ENCODE results near the gene ARHGEF17.

The ARHGEF17 gene

DNA sequence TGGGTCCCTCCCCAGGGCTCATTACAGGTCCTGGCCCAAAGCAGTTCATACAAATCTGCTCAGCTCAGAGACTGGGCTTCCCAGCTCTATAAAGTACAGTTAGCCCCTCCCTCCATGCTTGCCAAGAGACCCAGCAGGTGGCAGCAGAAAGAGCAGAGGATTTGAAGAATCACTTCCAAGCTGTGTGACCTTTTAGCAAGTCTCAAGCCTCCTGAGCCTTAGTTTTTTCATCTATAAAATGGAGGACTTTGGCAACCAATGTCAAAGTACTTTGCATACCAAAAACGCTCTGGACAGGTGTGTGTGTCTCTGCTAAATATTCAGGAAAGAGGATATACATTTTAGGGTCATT, 94.7 kb downstream of the ARHGEF17 start:
- TF ChIP-seq, protein P1, sequence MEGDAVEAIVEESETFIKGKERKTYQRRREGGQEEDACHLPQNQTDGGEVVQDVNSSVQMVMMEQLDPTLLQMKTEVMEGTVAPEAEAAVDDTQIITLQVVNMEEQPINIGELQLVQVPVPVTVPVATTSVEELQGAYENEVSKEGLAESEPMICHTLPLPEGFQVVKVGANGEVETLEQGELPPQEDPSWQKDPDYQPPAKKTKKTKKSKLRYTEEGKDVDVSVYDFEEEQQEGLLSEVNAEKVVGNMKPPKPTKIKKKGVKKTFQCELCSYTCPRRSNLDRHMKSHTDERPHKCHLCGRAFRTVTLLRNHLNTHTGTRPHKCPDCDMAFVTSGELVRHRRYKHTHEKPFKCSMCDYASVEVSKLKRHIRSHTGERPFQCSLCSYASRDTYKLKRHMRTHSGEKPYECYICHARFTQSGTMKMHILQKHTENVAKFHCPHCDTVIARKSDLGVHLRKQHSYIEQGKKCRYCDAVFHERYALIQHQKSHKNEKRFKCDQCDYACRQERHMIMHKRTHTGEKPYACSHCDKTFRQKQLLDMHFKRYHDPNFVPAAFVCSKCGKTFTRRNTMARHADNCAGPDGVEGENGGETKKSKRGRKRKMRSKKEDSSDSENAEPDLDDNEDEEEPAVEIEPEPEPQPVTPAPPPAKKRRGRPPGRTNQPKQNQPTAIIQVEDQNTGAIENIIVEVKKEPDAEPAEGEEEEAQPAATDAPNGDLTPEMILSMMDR (IDR thresholded peaks at IDR 0.05; ENCODE audit: low read depth, low read length, missing control alignments) = peak; percentile 41
- no peak overlapping the region for H3K4me3 ChIP-seq (replicated peaks; ENCODE audit: low read depth, low read length)
- no peak for DNase-seq (ENCODE audit: extremely low read depth, low read depth)

DNA sequence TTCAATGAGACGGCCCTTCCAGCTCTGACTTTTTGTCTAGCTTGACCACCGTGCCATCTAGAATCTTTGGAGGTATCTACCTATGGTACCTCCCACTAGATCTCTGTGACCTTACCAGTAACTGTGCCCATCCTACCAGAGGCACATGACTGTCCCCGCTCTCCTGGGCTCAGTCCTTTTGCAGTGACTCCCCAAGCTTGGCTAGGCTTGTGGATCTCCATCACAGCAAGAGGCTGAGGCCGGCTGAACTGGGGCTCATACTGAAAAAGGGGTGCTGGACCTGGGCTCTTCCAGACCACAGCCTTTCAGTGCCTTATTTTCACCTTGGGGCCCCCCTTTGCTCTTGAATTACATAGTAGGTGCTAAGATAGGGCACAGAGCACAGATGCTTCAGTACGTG, 95.5 kb downstream of the ARHGEF17 start:
- TF ChIP-seq, protein P1 (IDR thresholded peaks at IDR 0.05; ENCODE audit: low read depth, low read length, missing control alignments) = no peak
- DNase-seq (ENCODE audit: extremely low read depth, low read depth) = no peak

DNA sequence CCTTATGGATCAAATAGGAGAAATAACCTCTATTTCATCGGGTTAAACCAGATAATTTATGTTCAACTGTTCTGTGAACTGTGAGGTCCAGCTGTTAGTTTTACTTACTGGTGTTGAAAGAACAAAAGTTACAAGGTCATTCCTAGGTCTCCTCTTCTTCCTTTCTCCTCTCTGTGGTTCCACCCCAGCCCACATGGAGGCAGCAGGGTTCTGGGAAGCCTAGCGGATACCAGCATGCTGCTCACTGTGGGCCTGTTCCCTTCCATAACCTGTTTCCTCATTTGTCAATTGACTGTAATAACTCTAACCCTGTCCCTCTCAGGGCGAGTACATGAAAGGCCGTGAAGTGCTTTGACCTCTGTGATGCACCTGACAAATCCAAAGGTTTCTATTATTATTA, 96.0 kb downstream of the ARHGEF17 start:
- TF ChIP-seq, protein P1 (IDR thresholded peaks at IDR 0.05; ENCODE audit: low read depth, low read length, missing control alignments) = peak; percentile 67
- H3K4me3 ChIP-seq (replicated peaks; ENCODE audit: low read depth, low read length) = no peak overlapping the region

More for the DNA sequence above, 95.5 kb downstream of the ARHGEF17 start:
- no peak overlapping the region for H3K4me3 ChIP-seq (replicated peaks; ENCODE audit: low read depth, low read length)

DNA sequence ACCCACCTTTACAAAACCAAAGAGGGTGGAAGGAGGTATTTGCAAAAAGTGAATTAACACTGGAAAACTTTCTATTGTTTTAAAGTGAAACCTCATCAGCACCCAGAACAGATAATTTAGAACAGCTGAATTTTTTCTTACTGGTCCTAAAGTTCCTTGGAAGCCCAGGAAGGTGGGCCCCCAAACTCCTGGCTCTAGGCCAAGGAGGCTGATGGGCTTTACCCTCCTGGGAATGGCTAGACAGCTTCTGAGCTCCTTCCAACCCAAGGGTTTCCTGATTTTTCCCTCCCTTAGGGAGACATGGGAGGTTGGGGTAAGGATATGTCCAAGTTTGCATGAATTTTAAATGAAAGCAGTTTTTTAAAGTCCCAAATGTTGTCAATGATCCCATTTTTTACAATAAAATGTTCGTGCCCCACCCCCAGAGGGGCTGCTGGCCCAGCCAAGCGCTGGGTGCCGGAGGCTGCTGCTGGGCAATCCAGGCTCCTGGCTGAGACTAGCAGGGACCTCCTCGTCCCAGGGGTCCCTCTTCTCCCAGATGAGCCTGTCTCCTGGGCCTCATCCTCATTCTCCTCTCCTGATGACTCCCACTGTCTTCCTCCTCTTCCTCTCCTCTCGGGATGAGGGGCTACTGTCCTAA, 96.5 kb downstream of the ARHGEF17 start:
- H3K4me3 ChIP-seq (replicated peaks; ENCODE audit: low read depth, low read length) = no peak overlapping the region
- no peak for DNase-seq (ENCODE audit: extremely low read depth, low read depth)
- TF ChIP-seq, protein P1 (IDR thresholded peaks at IDR 0.05; ENCODE audit: low read depth, low read length, missing control alignments) = no peak

More for the DNA sequence above, 96.0 kb downstream of the ARHGEF17 start:
- no peak for DNase-seq (ENCODE audit: extremely low read depth, low read depth)

DNA sequence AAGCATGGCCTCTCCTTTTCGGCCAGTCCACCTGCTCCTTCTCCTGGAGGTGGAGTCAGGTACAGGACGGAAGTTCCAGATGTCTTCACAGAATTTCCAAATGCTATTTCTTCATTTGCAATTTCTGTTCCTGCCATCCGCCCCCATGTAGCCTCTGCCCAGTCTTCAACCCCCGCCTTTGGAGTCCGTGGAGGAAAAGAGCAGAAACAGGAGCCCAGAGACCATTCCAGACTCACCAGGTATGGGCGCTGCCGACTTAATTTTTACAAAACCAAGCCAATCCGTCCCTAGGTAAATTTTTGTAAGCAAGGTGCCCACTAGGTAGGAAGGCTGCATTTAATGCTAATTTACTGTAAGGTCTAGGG, 97.1 kb downstream of the ARHGEF17 start:
- H3K4me3 ChIP-seq (replicated peaks; ENCODE audit: low read depth, low read length) = no peak overlapping the region
- DNase-seq (ENCODE audit: extremely low read depth, low read depth) = no peak
- TF ChIP-seq, protein P1 (IDR thresholded peaks at IDR 0.05; ENCODE audit: low read depth, low read length, missing control alignments) = no peak

DNA sequence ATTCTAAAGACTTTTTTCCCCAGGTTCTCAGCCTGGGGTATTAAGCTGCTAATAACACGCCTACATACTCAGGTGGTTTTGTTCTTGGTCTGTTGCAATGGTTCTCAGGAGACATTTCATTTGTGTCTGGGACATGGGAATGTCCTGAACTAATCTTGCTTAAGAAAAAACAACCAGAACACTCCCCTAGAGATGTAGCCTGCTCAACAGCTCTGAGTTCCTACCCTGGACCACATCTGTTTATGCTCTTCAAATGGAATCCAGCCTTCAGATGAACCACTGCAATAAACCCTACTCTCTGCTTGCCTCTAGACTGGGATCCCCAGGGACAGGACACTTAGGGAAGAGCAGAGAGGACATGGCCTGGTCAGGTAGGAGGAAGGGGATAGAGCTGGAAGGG, 98.1 kb downstream of the ARHGEF17 start:
- no peak for DNase-seq (ENCODE audit: extremely low read depth, low read depth)
- no peak overlapping the region for H3K4me3 ChIP-seq (replicated peaks; ENCODE audit: low read depth, low read length)
- TF ChIP-seq, protein P1 (IDR thresholded peaks at IDR 0.05; ENCODE audit: low read depth, low read length, missing control alignments) = no peak

DNA sequence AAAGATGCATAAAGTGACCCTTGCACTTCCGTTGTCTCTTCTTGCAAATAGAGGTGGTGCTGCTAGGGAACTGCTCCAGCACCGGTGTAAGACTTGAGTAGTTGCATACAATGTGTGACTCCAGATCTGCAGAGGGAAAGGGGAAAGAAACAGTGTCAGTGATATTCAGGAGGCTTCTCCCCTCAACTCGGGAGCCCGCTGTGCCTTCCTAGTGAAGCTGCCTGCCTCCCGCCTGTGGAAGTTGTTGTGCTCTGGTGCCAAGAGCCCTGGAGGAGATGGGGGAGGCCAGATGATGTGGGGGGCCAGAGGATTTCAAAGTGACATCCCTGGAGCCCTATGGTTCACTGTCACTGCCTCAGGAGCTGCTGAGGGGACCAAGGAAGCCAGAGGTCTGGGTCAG, 98.5 kb downstream of the ARHGEF17 start:
- no peak for DNase-seq (ENCODE audit: extremely low read depth, low read depth)
- TF ChIP-seq, protein P1 (IDR thresholded peaks at IDR 0.05; ENCODE audit: low read depth, low read length, missing control alignments) = no peak
- no peak overlapping the region for H3K4me3 ChIP-seq (replicated peaks; ENCODE audit: low read depth, low read length)
